Suprapubic skin (tissue), 4 donors: ENCODE data around the gene DBNDD1.

Experiments
- CTCF ChIP-seq, 2 donors: fragments of 200-600 bp in 1 of 2; fragments of 450-650 bp in 1 of 2; sonication (generic) in 1 of 2; IDR thresholded peaks; one replicate each; pipeline ENCODE4 v1.5.1; 2016 to 2019; ENCODE audit warnings: antibody characterized with exemption in 2 of 2, mild to moderate bottlenecking in 1 of 2, moderate library complexity in 1 of 2
- EP300 ChIP-seq: sonication (generic); formaldehyde crosslinking; IDR thresholded peaks from one replicate; pipeline ENCODE4 v1.6.1; 2017; ENCODE audit warnings: antibody characterized with exemption
- POLR2A ChIP-seq, 2 donors: fragments of 450-650 bp; IDR thresholded peaks; one replicate each; pipeline ENCODE4 v1.6.1; 2017; ENCODE audit warnings: antibody characterized with exemption in 2 of 2, mild to moderate bottlenecking in 2 of 2, moderate library complexity in 2 of 2
- POLR2AphosphoS5 ChIP-seq, 3 donors: sonication (generic); formaldehyde crosslinking; IDR thresholded peaks; one replicate each; pipeline ENCODE4 v1.6.1; 2017; ENCODE audit warnings: antibody characterized with exemption in 3 of 3

DNA sequence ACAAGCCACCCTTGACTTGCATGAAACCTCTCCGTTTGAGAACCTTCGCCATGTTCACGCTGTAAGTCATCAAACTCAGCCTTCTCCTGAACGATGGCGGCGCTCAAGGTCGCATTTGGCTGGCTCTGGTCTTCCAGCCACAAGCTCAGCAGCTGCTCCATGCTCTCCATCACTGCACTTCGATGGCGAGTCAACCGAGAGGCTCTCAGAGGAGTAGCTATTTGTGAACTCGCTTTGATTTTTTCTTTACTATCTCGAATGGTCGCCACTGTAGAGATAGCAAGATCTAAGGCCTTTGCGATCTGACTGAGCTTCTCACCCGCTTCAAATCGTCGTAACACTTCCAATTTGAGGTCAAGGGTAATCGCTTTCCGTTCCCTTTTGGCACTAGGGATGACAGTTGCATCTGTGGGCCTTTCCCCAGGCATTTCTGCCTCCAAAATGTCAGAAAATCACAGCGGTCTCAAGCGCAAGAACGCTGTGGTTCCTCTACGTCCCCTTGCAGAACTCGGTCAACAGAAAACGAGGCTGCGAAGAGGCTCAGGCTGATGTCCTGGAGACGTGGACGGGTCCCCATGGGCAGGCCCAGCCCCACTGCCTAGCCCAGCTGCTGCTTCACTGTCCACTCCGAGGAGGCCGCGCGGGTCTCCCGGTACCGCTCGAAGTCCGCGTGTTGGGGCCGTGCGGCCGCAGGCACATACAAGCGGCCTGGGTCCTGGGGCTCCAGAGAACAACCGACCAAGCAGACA, 47.6 kb downstream of the DBNDD1 start:
- TF ChIP-seq POLR2A (IDR thresholded peaks at IDR 0.05) = no peak
- TF ChIP-seq CTCF (IDR thresholded peaks at IDR 0.05) = no peak
- TF ChIP-seq EP300 = no peak
- TF ChIP-seq POLR2AphosphoS5 (IDR thresholded peaks at IDR 0.05) = no peak
